ENCODE measurements around the gene RAB18.

Gene RAB18

DNA sequence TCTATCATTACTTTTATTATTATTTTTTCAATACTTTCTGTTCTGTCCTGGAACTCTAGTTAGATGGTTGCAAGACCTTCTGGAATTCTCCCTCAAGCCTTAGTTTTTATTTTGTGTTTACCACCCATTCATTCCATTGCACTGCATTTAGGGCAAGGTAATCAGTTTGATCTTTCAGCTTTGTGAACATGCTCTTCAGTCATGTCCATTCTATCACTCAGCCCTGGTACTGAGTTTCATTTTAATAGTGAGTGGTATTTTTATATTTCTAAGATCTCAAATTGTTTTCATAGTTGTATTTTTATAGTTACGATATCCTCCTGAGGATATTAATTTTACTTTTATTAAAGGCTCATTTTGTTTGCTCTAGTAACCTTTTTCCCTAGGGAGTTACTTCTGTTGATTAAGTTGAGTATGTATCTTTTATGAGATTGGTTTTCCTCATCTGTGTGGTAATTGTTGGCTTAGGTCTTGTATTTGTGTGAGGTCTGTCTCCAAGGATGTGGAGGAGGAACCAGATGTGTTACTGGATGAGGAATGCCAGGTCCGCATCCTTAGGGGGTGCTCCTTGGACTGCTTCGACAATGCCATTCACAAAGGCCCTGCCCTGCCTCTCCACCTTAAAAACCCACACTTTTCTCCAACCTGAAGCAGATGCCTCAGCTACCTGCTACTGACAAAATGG is 46.7 kb upstream of the RAB18 start:
- POLR2A ChIA-PET: no interaction called here
- CTCF ChIA-PET: interaction anchor here (0.7 kb wide), 1 partner anchor 22 kb away, joined by 3 read pairs; no protein-coding TSS in a partner anchor

DNA sequence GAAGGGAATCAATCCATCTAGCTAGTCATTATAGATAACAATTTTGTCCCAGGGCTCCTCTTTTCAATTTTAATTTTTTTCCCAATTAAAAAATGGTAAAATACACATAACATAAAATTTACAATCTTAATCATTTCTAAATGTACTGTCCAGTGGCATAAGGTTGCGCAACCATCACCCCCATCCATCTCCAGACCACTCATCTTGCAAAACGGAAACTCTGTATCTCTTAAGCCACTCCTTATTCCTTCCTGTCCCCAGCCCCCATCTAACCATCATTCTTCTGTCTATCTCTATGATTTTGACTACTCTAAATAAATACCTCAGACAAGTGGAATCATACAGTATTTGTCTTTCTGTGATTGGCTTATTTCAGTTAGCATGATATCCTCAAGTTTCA is 46.1 kb upstream of the RAB18 start:
- CTCF ChIA-PET: no interaction called here
- H3K4me1 ChIP-seq (ENCODE audit: control insufficient read depth, insufficient read depth, low read length): no peaks in the 10 kb centered on the region
- no peak for TF ChIP-seq HOXD13 (CRISPR knock-in tag; IDR thresholded peaks at IDR 0.05; ENCODE audit: borderline replicate concordance)
- TF ChIP-seq, protein P1, sequence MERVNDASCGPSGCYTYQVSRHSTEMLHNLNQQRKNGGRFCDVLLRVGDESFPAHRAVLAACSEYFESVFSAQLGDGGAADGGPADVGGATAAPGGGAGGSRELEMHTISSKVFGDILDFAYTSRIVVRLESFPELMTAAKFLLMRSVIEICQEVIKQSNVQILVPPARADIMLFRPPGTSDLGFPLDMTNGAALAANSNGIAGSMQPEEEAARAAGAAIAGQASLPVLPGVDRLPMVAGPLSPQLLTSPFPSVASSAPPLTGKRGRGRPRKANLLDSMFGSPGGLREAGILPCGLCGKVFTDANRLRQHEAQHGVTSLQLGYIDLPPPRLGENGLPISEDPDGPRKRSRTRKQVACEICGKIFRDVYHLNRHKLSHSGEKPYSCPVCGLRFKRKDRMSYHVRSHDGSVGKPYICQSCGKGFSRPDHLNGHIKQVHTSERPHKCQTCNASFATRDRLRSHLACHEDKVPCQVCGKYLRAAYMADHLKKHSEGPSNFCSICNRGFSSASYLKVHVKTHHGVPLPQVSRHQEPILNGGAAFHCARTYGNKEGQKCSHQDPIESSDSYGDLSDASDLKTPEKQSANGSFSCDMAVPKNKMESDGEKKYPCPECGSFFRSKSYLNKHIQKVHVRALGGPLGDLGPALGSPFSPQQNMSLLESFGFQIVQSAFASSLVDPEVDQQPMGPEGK (tag by site-specific recombination; IDR thresholded peaks at IDR 0.05): no peak
- TF ChIP-seq, protein P2, sequence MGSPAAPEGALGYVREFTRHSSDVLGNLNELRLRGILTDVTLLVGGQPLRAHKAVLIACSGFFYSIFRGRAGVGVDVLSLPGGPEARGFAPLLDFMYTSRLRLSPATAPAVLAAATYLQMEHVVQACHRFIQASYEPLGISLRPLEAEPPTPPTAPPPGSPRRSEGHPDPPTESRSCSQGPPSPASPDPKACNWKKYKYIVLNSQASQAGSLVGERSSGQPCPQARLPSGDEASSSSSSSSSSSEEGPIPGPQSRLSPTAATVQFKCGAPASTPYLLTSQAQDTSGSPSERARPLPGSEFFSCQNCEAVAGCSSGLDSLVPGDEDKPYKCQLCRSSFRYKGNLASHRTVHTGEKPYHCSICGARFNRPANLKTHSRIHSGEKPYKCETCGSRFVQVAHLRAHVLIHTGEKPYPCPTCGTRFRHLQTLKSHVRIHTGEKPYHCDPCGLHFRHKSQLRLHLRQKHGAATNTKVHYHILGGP (tag by site-specific recombination; IDR thresholded peaks at IDR 0.05): no peak
- TF ChIP-seq, protein P3, sequence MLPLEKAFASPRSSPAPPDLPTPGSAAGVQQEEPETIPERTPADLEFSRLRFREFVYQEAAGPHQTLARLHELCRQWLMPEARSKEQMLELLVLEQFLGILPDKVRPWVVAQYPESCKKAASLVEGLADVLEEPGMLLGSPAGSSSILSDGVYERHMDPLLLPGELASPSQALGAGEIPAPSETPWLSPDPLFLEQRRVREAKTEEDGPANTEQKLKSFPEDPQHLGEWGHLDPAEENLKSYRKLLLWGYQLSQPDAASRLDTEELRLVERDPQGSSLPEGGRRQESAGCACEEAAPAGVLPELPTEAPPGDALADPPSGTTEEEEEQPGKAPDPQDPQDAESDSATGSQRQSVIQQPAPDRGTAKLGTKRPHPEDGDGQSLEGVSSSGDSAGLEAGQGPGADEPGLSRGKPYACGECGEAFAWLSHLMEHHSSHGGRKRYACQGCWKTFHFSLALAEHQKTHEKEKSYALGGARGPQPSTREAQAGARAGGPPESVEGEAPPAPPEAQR (tag by site-specific recombination; IDR thresholded peaks at IDR 0.05): no peak
- TF ChIP-seq ZNF112 (tag by site-specific recombination; IDR thresholded peaks at IDR 0.05): no peak
- no peak for TF ChIP-seq ZNF292 (tag by site-specific recombination; IDR thresholded peaks at IDR 0.05; ENCODE audit: borderline replicate concordance, low read depth)
- no peak for TF ChIP-seq SP7 (tag by site-specific recombination; IDR thresholded peaks at IDR 0.05)
- TF ChIP-seq ZNF169 (tag by site-specific recombination; IDR thresholded peaks at IDR 0.05): no peak
- no peak for TF ChIP-seq MEIS1 (CRISPR knock-in tag; IDR thresholded peaks at IDR 0.05; ENCODE audit: borderline replicate concordance)
- H3K36me3 ChIP-seq (ENCODE audit: control insufficient read depth in 2 of 2, insufficient read depth in 1 of 2, low read length in 2 of 2): no peaks in the 10 kb centered on the region
- POLR2A ChIA-PET: no interaction called here
- no peak overlapping the region for H3K27ac ChIP-seq (ENCODE audit: extremely low read depth, low read depth, low read length)
- no peaks in the 10 kb centered on the region; the same call in 1 of the 2 replicates for H3K9me3 ChIP-seq (ENCODE audit: control insufficient read depth, insufficient read depth, low read depth, low read length)
- no peak overlapping the region for H3K4me3 ChIP-seq (ENCODE audit: low read depth, low read length)

More for the DNA sequence above, 46.7 kb upstream of the RAB18 start:
- Histone ChIP-seq H3K9me3 (ENCODE audit: control insufficient read depth, insufficient read depth, low read depth, low read length) (no peaks in the 10 kb centered on the region; the same call in 1 of the 2 replicates), H3K4me1 (ENCODE audit: control insufficient read depth, insufficient read depth, low read length) (no peaks in the 10 kb centered on the region), H3K27ac (ENCODE audit: extremely low read depth, low read depth, low read length) (no peak overlapping the region), H3K4me3 (ENCODE audit: low read depth, low read length) (no peak overlapping the region), H3K36me3 (ENCODE audit: control insufficient read depth in 2 of 2, insufficient read depth in 1 of 2, low read length in 2 of 2) (no peaks in the 10 kb centered on the region)
- peak; percentile 75 for TF ChIP-seq ZBTB17 (tag by site-specific recombination; IDR thresholded peaks at IDR 0.05)
- TF ChIP-seq ZIC2 (tag by site-specific recombination; IDR thresholded peaks at IDR 0.05): no peak

DNA sequence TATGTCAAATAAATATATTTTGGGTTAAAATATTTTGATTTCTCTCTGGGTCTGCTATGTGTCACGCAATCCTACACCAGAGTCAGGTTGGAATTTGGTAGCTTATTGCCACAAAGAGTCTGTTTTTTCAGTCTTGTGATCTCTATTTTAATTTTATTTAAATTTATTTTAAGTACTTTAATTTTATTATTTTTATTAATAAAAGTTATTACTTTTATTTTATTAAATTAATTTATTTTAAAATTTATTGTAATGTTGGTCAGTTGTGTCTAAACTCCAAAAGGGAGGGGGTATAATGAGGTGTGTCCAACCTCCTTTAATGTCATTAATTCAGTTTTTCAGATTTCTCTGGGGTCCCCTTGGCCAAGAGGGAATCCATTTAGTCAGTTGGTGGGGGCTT is 42.8 kb upstream of the RAB18 start:
- H3K4me1 ChIP-seq (ENCODE audit: control insufficient read depth, insufficient read depth, low read length): no peaks in the 10 kb centered on the region
- no peaks in the 10 kb centered on the region for H3K36me3 ChIP-seq (ENCODE audit: control insufficient read depth in 2 of 2, insufficient read depth in 1 of 2, low read length in 2 of 2)
- no peak overlapping the region for H3K27ac ChIP-seq (ENCODE audit: extremely low read depth, low read depth, low read length)
- CTCF ChIA-PET: no interaction called here
- H3K9me3 ChIP-seq (ENCODE audit: control insufficient read depth, insufficient read depth, low read depth, low read length): no peaks in the 10 kb centered on the region; the same call in 1 of the 2 replicates
- TF ChIP-seq ZFP37 (tag by site-specific recombination; IDR thresholded peaks at IDR 0.05) (no peak), ZSCAN30 (tag by site-specific recombination; IDR thresholded peaks at IDR 0.05) (no peak)
- no peak overlapping the region for H3K4me3 ChIP-seq (ENCODE audit: low read depth, low read length)
- POLR2A ChIA-PET: no interaction called here

DNA sequence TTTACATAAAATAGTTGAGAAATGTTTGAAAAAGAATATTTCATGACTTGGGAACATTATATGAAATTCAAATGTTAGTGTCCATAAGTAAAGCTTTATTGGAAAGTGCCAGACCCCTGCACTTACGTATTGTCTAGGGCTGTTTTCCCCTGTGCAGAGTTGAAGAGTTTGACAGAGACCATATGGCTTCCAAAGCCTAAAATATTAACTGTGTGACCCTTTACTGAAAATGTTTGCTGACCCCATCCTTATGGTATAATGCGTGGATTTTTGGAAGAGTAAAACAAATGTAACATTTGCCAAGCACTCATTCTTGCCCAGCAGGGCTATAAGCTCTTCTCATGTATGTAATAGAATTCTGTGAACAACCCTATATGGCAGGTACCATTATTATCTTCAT is 40.1 kb upstream of the RAB18 start:
- Histone ChIP-seq H3K4me1 (ENCODE audit: control insufficient read depth, insufficient read depth, low read length) (no peaks in the 10 kb centered on the region), H3K36me3 (ENCODE audit: control insufficient read depth in 2 of 2, insufficient read depth in 1 of 2, low read length in 2 of 2) (no peaks in the 10 kb centered on the region), H3K27ac (ENCODE audit: extremely low read depth, low read depth, low read length) (no peak overlapping the region), H3K9me3 (ENCODE audit: control insufficient read depth, insufficient read depth, low read depth, low read length) (no peaks in the 10 kb centered on the region; the same call in 1 of the 2 replicates), H3K4me3 (ENCODE audit: low read depth, low read length) (no peak overlapping the region)
- ChIA-PET POLR2A (no interaction called here), CTCF (interaction anchor here (0.6 to 1.1 kb wide), 3 partner anchors 18 to 240 kb away, joined by 3 read pairs; no protein-coding TSS in a partner anchor)
- TF ChIP-seq ZSCAN16 (tag by site-specific recombination; IDR thresholded peaks at IDR 0.05) (no peak), ZNF658 (tag by site-specific recombination; IDR thresholded peaks at IDR 0.05) (no peak), ZEB2 (tag by site-specific recombination; IDR thresholded peaks at IDR 0.05) (no peak), KLF9 (tag by site-specific recombination; IDR thresholded peaks at IDR 0.05; ENCODE audit: low read depth) (no peak), ZNF366 (tag by site-specific recombination; conservative IDR thresholded peaks at IDR 0.05) (no peak)
- TF ChIP-seq, protein P4, sequence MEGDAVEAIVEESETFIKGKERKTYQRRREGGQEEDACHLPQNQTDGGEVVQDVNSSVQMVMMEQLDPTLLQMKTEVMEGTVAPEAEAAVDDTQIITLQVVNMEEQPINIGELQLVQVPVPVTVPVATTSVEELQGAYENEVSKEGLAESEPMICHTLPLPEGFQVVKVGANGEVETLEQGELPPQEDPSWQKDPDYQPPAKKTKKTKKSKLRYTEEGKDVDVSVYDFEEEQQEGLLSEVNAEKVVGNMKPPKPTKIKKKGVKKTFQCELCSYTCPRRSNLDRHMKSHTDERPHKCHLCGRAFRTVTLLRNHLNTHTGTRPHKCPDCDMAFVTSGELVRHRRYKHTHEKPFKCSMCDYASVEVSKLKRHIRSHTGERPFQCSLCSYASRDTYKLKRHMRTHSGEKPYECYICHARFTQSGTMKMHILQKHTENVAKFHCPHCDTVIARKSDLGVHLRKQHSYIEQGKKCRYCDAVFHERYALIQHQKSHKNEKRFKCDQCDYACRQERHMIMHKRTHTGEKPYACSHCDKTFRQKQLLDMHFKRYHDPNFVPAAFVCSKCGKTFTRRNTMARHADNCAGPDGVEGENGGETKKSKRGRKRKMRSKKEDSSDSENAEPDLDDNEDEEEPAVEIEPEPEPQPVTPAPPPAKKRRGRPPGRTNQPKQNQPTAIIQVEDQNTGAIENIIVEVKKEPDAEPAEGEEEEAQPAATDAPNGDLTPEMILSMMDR (tag by site-specific recombination; IDR thresholded peaks at IDR 0.05): no peak

Data from HEK293 (cell line).